K562 (cell line): ENCODE measurements around the gene BATF. TPM values are rescaled to one million over a fixed set of nuclear protein-coding genes. Genes with fewer than 3 reads are reported as not detected.

Experiments
- ATAC-seq: fragments of 200-7000 bp; cut with Tn5 transposase; 3 replicates; pipeline ENCODE4 v1.9.1; 2020; ENCODE audit warnings: moderate library complexity
- BruUV-seq: library from RNA; stranded (reverse); fragments of 400-500 nt; replicated peaks from 2 replicates; lab custom pipeline; 2021; lab: Mats Ljungman, UMichigan
- CTCF ChIA-PET: fragments of 300-600 bp; formaldehyde crosslinking; extraction: SDS; loops from one replicate; lab custom pipeline; 2021; ENCODE audit warnings: low intra/inter-chr PET ratio; lab: Yijun Ruan, JAX
- POLR2A ChIA-PET: fragments of 300-600, 350-650 bp; sonication (Branson Sonifier 250); formaldehyde crosslinking; extraction: SDS; loops from one replicate; lab custom pipeline; 2021; ENCODE audit warnings: antibody characterized with exemption, inconsistent platforms; lab: Yijun Ruan, JAX
- DNase-seq, 4 experiments: peaks; one replicate each; pipeline versions ENCODE4 v3.0.0 to v3.0.0-alpha.2; 2011 to 2018; ENCODE audit warnings: low spot score in 3 of 4, mixed read lengths in 3 of 4; ENCODE audit errors: extremely low read depth in 1 of 4
- FAIRE-seq: peaks from 2 replicates; lab custom pipeline; 2011; peaks lifted over from hg19 to GRCh38; lab: Jason Lieb, UNC
- H2AFZ ChIP-seq: 2 replicates; pipeline ENCODE4 v1.6.0; 2011; ENCODE audit warnings: low read depth, low read length, control low read depth, inconsistent platforms
- H3K27ac ChIP-seq: fragments of 200-600 bp; 3 replicates; pipeline ENCODE4 v1.8.0; 2011; ENCODE audit warnings: low read depth, mild to moderate bottlenecking, control low read depth, inconsistent platforms, low read length, moderate library complexity, mixed read lengths; ENCODE audit errors: extremely low read depth
- H3K27me3 ChIP-seq, 2 experiments: fragments of 300-600 bp in 1 of 2; 2 replicates in 1 of 2; 3 replicates in 1 of 2; pipeline versions ENCODE4 v1.6.0 to v1.8.0; 2011; ENCODE audit warnings: inconsistent platforms in 2 of 2, low read length in 2 of 2, mild to moderate bottlenecking in 1 of 2, mixed read lengths in 1 of 2, moderate library complexity in 1 of 2; ENCODE audit not compliant: control insufficient read depth in 2 of 2, insufficient read depth in 2 of 2
- H3K36me3 ChIP-seq: fragments of 300-600 bp; 3 replicates; pipeline ENCODE4 v1.8.0; 2011; ENCODE audit warnings: mild to moderate bottlenecking, low read length, inconsistent platforms; ENCODE audit not compliant: control insufficient read depth, insufficient read depth
- H3K4me1 ChIP-seq, 2 experiments: fragments of 200-600 bp in 1 of 2; replicated peaks in 1 of 2; 2 replicates in 1 of 2; 3 replicates in 1 of 2; pipeline versions ENCODE4 v1.5.1 to v1.8.0; 2011; ENCODE audit warnings: inconsistent platforms in 2 of 2, low read length in 2 of 2, mild to moderate bottlenecking in 1 of 2, mixed read lengths in 1 of 2, moderate library complexity in 1 of 2; ENCODE audit not compliant: control insufficient read depth in 2 of 2, insufficient read depth in 2 of 2
- H3K4me2 ChIP-seq: 2 replicates; pipeline ENCODE4 v1.6.1; 2011; ENCODE audit warnings: low read length, control low read depth, inconsistent platforms, mixed read lengths; ENCODE audit not compliant: insufficient read depth
- H3K4me3 ChIP-seq: fragments of 200-600 bp; sonication (generic), shearing (Covaris generic); 2 replicates; pipeline ENCODE4 v1.5.1; 2016; ENCODE audit warnings: control low read depth, inconsistent platforms
- H3K79me2 ChIP-seq: fragments of 200-600 bp; 3 replicates; pipeline ENCODE4 v1.8.0; 2011; ENCODE audit warnings: low read length, inconsistent platforms; ENCODE audit not compliant: control insufficient read depth, insufficient read depth
- H3K9ac ChIP-seq, 2 experiments: 2 replicates each; pipeline versions ENCODE4 v1.6.0 to v1.6.1; 2011; ENCODE audit warnings: low read depth in 2 of 2, low read length in 2 of 2, control low read depth in 1 of 2, inconsistent platforms in 1 of 2, mild to moderate bottlenecking in 1 of 2, mixed read lengths in 1 of 2; ENCODE audit not compliant: insufficient read depth in 1 of 2
- H3K9me1 ChIP-seq: one replicate; pipeline ENCODE4 v1.6.0; 2011; ENCODE audit warnings: inconsistent platforms, mild to moderate bottlenecking, low read length, moderate library complexity; ENCODE audit not compliant: control insufficient read depth, insufficient read depth
- H3K9me3 ChIP-seq: replicated peaks from 2 replicates; pipeline ENCODE4 v1.5.1; 2011; ENCODE audit warnings: low read depth, low read length, inconsistent platforms; ENCODE audit not compliant: control insufficient read depth, insufficient read depth
- H4K20me1 ChIP-seq: replicated peaks from 2 replicates; pipeline ENCODE4 v1.6.1; 2011; ENCODE audit warnings: low read length, inconsistent platforms, mixed read lengths; ENCODE audit not compliant: control insufficient read depth, insufficient read depth
- FOXK1 ChIP-seq: sonication (generic); formaldehyde crosslinking; IDR thresholded peaks from 2 replicates; pipeline ENCODE4 v1.8.0; 2022; ENCODE audit warnings: missing genetic modification reagents, mild to moderate bottlenecking, borderline replicate concordance
- MCM5 ChIP-seq: fragments of 450-650 bp; IDR thresholded peaks from 2 replicates; pipeline ENCODE4 v1.6.1; 2016; ENCODE audit warnings: low read depth
- PHTF2 ChIP-seq: fragments of 250-450 bp; sonication (Bioruptor Pico); IDR thresholded peaks from 2 replicates; pipeline ENCODE4 v1.5.0; 2021; ENCODE audit warnings: mild to moderate bottlenecking
- SAP30 ChIP-seq: fragments of 200-600 bp; sonication (generic); IDR thresholded peaks from 2 replicates; pipeline ENCODE4 v1.6.1; 2012; ENCODE audit warnings: borderline replicate concordance, low read depth, mild to moderate bottlenecking, moderate library complexity, low read length, control low read depth, inconsistent platforms; ENCODE audit not compliant: insufficient read depth, poor library complexity, severe bottlenecking
- SMAD4 ChIP-seq: fragments of 250-450 bp; sonication (Bioruptor Pico); conservative IDR thresholded peaks from 2 replicates; pipeline ENCODE4 v1.8.0; 2021; ENCODE audit warnings: inconsistent platforms, mild to moderate bottlenecking, moderate library complexity
- STAG1 ChIP-seq: sonication (generic); formaldehyde crosslinking; IDR thresholded peaks from 2 replicates; pipeline ENCODE4 v1.5.0; 2020; ENCODE audit warnings: missing genetic modification reagents, borderline replicate concordance
- U2AF1 ChIP-seq: fragments of 200-400 bp; formaldehyde crosslinking; optimal IDR thresholded peaks from 2 replicates; pipeline ENCODE3; 2017; ENCODE audit warnings: mild to moderate bottlenecking, low read depth, low read length, moderate library complexity
- ZNF23 ChIP-seq: fragments of 250-450 bp; sonication (Bioruptor Pico); IDR thresholded peaks from 2 replicates; pipeline ENCODE4 v1.4.0; 2020; ENCODE audit warnings: mild to moderate bottlenecking
- WGBS: fragments of 100-300 bp; shearing (Covaris generic); methylation state at CpG from one replicate; pipeline ENCODE4 v1.1.6; 2016; ENCODE audit warnings: low coverage, mixed read lengths; ENCODE audit not compliant: insufficient coverage; ENCODE audit errors: missing lambda C conversion rate; 5-methylcytosine and 5-hydroxymethylcytosine counted together
- in situ Hi-C: fragments of 300-500 bp; cut with MboI; formaldehyde crosslinking; loops from 4 replicates; pipeline ENCODE4 v1.15.0; 2018; ENCODE audit warnings: inconsistent platforms, mixed read lengths
- intact Hi-C: fragments of 100-400 bp; cut with micrococcal nuclease; formaldehyde crosslinking; loops from 2 replicates; pipeline ENCODE4 v1.14.2; 2022
- polyA plus RNA-seq, 8 experiments: library from polyadenylated mRNA; depleted of rRNA in 4 of 8; stranded (reverse) in 5 of 8; unstranded in 3 of 8; fragments of >200 nt; fragmentation: Nextera tagmentation in 2 of 8; fragmentation: Illumina TruSeq in 1 of 8; extraction: Ambion mirVana in 2 of 8; extraction: Trizol in 1 of 8; gene quantifications; 2 replicates each; pipeline versions ENCODE4 v1.2.1 to v1.2.3, GENCODE V29; 2011 to 2014; ENCODE audit warnings: inconsistent platforms in 1 of 8, missing spikeins in 1 of 8
- total RNA-seq, 7 experiments: library from RNA; depleted of rRNA in 6 of 7; stranded (reverse); fragments of >200 nt in 6 of 7; fragmentation: Illumina TruSeq in 2 of 7; extraction: Trizol in 2 of 7; gene quantifications; 2 replicates each; pipeline versions ENCODE4 v1.2.1 to v1.2.3, GENCODE V29; 2011 to 2021; ENCODE audit warnings: low replicate concordance in 1 of 7
- TF ChIP-seq, protein P1 (sequence below): fragments of 250-450 bp; sonication (Bioruptor Pico); IDR thresholded peaks from 2 replicates; pipeline ENCODE4 v1.5.0; 2020; ENCODE audit warnings: mild to moderate bottlenecking

The BATF gene
- total and polyA plus RNA-seq, 9 of the 15 experiments (the other 6 are each of a cell fraction or from before 2014, with no cell fraction given) = 0.13 to 2.1 (median 0.55) TPM; not detected in 2

DNA sequence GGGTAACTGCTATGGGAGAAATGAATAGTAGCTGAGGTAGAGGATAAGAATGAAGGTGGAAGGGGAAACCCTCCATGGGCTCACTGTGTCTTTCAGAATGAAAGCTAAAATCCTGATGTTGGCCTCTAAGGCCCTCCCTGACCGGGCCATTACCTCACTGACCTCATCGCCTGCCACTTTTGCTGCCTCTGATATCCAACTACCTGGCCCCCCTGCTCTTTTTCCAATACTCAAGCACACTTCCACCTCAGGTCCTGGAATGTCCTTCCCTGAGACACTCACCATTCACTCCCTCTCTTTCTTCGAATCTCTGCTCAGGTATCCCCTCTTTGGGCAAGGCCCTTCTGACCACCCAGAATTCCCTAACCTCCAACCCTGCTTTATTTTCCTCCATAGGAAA is 1.4 kb upstream of the BATF start:
- FAIRE-seq (no peak), DNase-seq (no peak), ATAC-seq (no peak)
- no peak for TF ChIP-seq ZNF23 (CRISPR knock-in tag)
- TF ChIP-seq, protein P1, sequence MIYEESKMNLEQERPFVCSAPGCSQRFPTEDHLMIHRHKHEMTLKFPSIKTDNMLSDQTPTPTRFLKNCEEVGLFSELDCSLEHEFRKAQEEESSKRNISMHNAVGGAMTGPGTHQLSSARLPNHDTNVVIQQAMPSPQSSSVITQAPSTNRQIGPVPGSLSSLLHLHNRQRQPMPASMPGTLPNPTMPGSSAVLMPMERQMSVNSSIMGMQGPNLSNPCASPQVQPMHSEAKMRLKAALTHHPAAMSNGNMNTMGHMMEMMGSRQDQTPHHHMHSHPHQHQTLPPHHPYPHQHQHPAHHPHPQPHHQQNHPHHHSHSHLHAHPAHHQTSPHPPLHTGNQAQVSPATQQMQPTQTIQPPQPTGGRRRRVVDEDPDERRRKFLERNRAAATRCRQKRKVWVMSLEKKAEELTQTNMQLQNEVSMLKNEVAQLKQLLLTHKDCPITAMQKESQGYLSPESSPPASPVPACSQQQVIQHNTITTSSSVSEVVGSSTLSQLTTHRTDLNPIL = no peak
- no peak for TF ChIP-seq SMAD4 (CRISPR knock-in tag)
- TF ChIP-seq PHTF2 (CRISPR knock-in tag) = no peak
- no peak for TF ChIP-seq MCM5
- no peak for TF ChIP-seq SAP30
- TF ChIP-seq STAG1 (CRISPR knock-in tag) = no peak
- TF ChIP-seq FOXK1 (CRISPR knock-in tag) = no peak
- no peak for TF ChIP-seq U2AF1
- no TSS peak for BruUV-seq
- in situ Hi-C loops (no loop called here), intact Hi-C loops (no loop called here)
- Histone ChIP-seq H3K4me3 (no peak overlapping the region), H3K9me3 (peaks cover 2% of the 10 kb centered on the region; the same call in 1 of the 2 replicates), H3K4me1 (peaks cover 0 to 4% of the 10 kb centered on the region in 2 experiments; a peak in 3 of 5 replicates), H3K4me2 (no peak overlapping the region), H3K27ac (no peak overlapping the region), H3K9ac (no peak overlapping the region), H3K36me3 (no peaks in the 10 kb centered on the region), H4K20me1 (no peaks in the 10 kb centered on the region), H2AFZ (no peak overlapping the region), H3K79me2 (no peaks in the 10 kb centered on the region), H3K9me1 (no peaks in the 10 kb centered on the region), H3K27me3 (peaks cover 0 to 23% of the 10 kb centered on the region in 2 experiments; a peak in 3 of 5 replicates)
- ChIA-PET CTCF (no interaction called here), POLR2A (no interaction called here)
- WGBS = 24% methylated on average over 3 of the region's 3 CpGs
